H9 (cell line): ENCODE measurements around the gene TBC1D22A. TPM values are rescaled to one million over a fixed set of nuclear protein-coding genes. Genes with fewer than 3 reads are reported as not detected.

Experiments
- DNase-seq: peaks from one replicate; pipeline ENCODE4 v3.0.0-alpha.2; 2017
- H2AFZ ChIP-seq: one replicate; pipeline ENCODE4 v1.6.1; 2013; ENCODE audit warnings: mild to moderate bottlenecking, low read length, control low read depth, moderate library complexity
- H2AK5ac ChIP-seq: 2 replicates; pipeline ENCODE4 v1.6.1; 2013; ENCODE audit warnings: low read length, control low read depth, mixed read lengths; ENCODE audit not compliant: insufficient read length
- H2BK120ac ChIP-seq: one replicate; pipeline ENCODE4 v1.6.1; 2013; ENCODE audit warnings: low read depth, mild to moderate bottlenecking, low read length, control low read depth, inconsistent platforms; ENCODE audit not compliant: poor library complexity, severe bottlenecking
- H2BK12ac ChIP-seq: 2 replicates; pipeline ENCODE4 v1.6.1; 2013; ENCODE audit warnings: low read length, control low read depth, mixed read lengths, low read depth; ENCODE audit not compliant: insufficient read length
- H2BK15ac ChIP-seq: 2 replicates; pipeline ENCODE4 v1.6.1; 2013; ENCODE audit warnings: low read depth, low read length, control low read depth
- H2BK20ac ChIP-seq: one replicate; pipeline ENCODE4 v1.6.1; 2013; ENCODE audit warnings: low read depth, mild to moderate bottlenecking, low read length, control low read depth, inconsistent platforms; ENCODE audit not compliant: poor library complexity, severe bottlenecking
- H2BK5ac ChIP-seq: 2 replicates; pipeline ENCODE4 v1.6.1; 2013; ENCODE audit warnings: low read length, control low read depth, mixed read lengths; ENCODE audit not compliant: insufficient read length
- H3K14ac ChIP-seq: 2 replicates; pipeline ENCODE4 v1.6.1; 2013; ENCODE audit warnings: low read length, control low read depth; ENCODE audit not compliant: insufficient read depth
- H3K18ac ChIP-seq: 2 replicates; pipeline ENCODE4 v1.6.1; 2013; ENCODE audit warnings: low read depth, mild to moderate bottlenecking, mixed read lengths, low read length, control low read depth; ENCODE audit not compliant: insufficient read length
- H3K23ac ChIP-seq: 2 replicates; pipeline ENCODE4 v1.6.1; 2013; ENCODE audit warnings: low read length, control low read depth, mixed read lengths, low read depth; ENCODE audit not compliant: insufficient read length
- H3K23me2 ChIP-seq: 2 replicates; pipeline ENCODE4 v1.6.1; 2013; ENCODE audit warnings: low read depth, mild to moderate bottlenecking, mixed read lengths, low read length, control low read depth; ENCODE audit not compliant: insufficient read length, poor library complexity, severe bottlenecking
- H3K27ac ChIP-seq: 2 replicates; pipeline ENCODE4 v1.5.1; 2013; ENCODE audit warnings: low read length, control low read depth, mixed read lengths, low read depth; ENCODE audit not compliant: insufficient read length
- H3K27me3 ChIP-seq: 2 replicates; pipeline ENCODE4 v1.6.1; 2013; ENCODE audit warnings: low read length, control low read depth, inconsistent platforms; ENCODE audit not compliant: insufficient read depth
- H3K4ac ChIP-seq: 2 replicates; pipeline ENCODE4 v1.6.1; 2013; ENCODE audit warnings: low read depth, mild to moderate bottlenecking, control low read depth, inconsistent platforms, low read length, moderate library complexity
- H3K4me1 ChIP-seq: 2 replicates; pipeline ENCODE4 v1.6.1; 2013; ENCODE audit warnings: low read length, control low read depth, inconsistent platforms; ENCODE audit not compliant: insufficient read depth
- H3K4me2 ChIP-seq: 2 replicates; pipeline ENCODE4 v1.6.1; 2013; ENCODE audit warnings: low read length, control low read depth, mixed read lengths; ENCODE audit not compliant: insufficient read length, insufficient read depth
- H3K56ac ChIP-seq: 2 replicates; pipeline ENCODE4 v1.6.1; 2013; ENCODE audit warnings: low read depth, mild to moderate bottlenecking, mixed read lengths, low read length, control low read depth; ENCODE audit not compliant: insufficient read length
- H3K79me1 ChIP-seq: 2 replicates; pipeline ENCODE4 v1.6.1; 2013; ENCODE audit warnings: low read depth, mild to moderate bottlenecking, moderate library complexity, low read length, control low read depth, inconsistent platforms; ENCODE audit not compliant: insufficient read depth, poor library complexity, severe bottlenecking
- H3K79me2 ChIP-seq: 2 replicates; pipeline ENCODE4 v1.6.1; 2013; ENCODE audit warnings: low read length, control low read depth, inconsistent platforms; ENCODE audit not compliant: insufficient read depth
- H3K9ac ChIP-seq: 2 replicates; pipeline ENCODE4 v1.6.1; 2013; ENCODE audit warnings: low read length, control low read depth, mixed read lengths; ENCODE audit not compliant: insufficient read length; ENCODE audit errors: extremely low read depth
- H3K9me3 ChIP-seq: one replicate; pipeline ENCODE4 v1.6.1; 2013; ENCODE audit warnings: low read depth, low read length, inconsistent platforms; ENCODE audit not compliant: control insufficient read depth
- H3T11ph ChIP-seq: one replicate; pipeline ENCODE4 v1.6.1; 2013; ENCODE audit warnings: mild to moderate bottlenecking, low read length, control low read depth, inconsistent platforms
- H4K20me1 ChIP-seq: one replicate; pipeline ENCODE4 v1.6.1; 2013; ENCODE audit not compliant: control insufficient read depth, insufficient read length, insufficient read depth
- H4K5ac ChIP-seq: 2 replicates; pipeline ENCODE4 v1.6.1; 2013; ENCODE audit warnings: low read depth, mild to moderate bottlenecking, mixed read lengths, low read length, control low read depth; ENCODE audit not compliant: insufficient read length
- H4K8ac ChIP-seq: replicated peaks from 2 replicates; pipeline ENCODE4 v1.6.1; 2013; ENCODE audit warnings: low read length, control low read depth, mixed read lengths, low read depth; ENCODE audit not compliant: insufficient read length
- H4K91ac ChIP-seq: 2 replicates; pipeline ENCODE4 v1.6.1; 2013; ENCODE audit warnings: low read depth, mild to moderate bottlenecking, moderate library complexity, mixed read lengths, low read length, control low read depth; ENCODE audit not compliant: insufficient read length
- H3K27ac Mint-ChIP-seq, 3 experiments: 2 replicates in 2 of 3; 3 replicates in 1 of 3; pipeline ENCODE4 v1.8.0; 2020 to 2021; ENCODE audit warnings: mixed read lengths in 3 of 3, mild to moderate bottlenecking in 1 of 3, moderate library complexity in 1 of 3
- H3K27me3 Mint-ChIP-seq: 2 replicates; pipeline ENCODE4 v1.8.0; 2021; ENCODE audit warnings: low read depth, mild to moderate bottlenecking, moderate library complexity, mixed read lengths
- H3K36me3 Mint-ChIP-seq, 3 experiments: 2 replicates in 2 of 3; 3 replicates in 1 of 3; pipeline ENCODE4 v1.8.0; 2020 to 2021; ENCODE audit warnings: low read depth in 3 of 3, mixed read lengths in 3 of 3; ENCODE audit not compliant: insufficient read depth in 1 of 3
- H3K4me1 Mint-ChIP-seq, 2 experiments: 2 replicates each; pipeline ENCODE4 v1.8.0; 2020; ENCODE audit warnings: mixed read lengths in 2 of 2
- H3K4me3 Mint-ChIP-seq, 2 experiments: 2 replicates in 1 of 2; 3 replicates in 1 of 2; pipeline ENCODE4 v1.8.0; 2020 to 2021; ENCODE audit warnings: mild to moderate bottlenecking in 2 of 2, mixed read lengths in 2 of 2, moderate library complexity in 1 of 2
- H3K9me3 Mint-ChIP-seq, 2 experiments: 2 replicates in 1 of 2; 3 replicates in 1 of 2; pipeline ENCODE4 v1.8.0; 2020; ENCODE audit warnings: mild to moderate bottlenecking in 2 of 2, mixed read lengths in 2 of 2, moderate library complexity in 1 of 2
- CTCF ChIP-seq: fragments of 200-600 bp; sonication (generic); conservative IDR thresholded peaks from 3 replicates; pipeline ENCODE4 v1.8.0; 2021; ENCODE audit warnings: antibody characterized with exemption, mild to moderate bottlenecking
- WGBS: extraction: QIAGEN DNeasy Blood & Tissue Kit; methylation state at CpG from one replicate; pipeline ENCODE4 v1.1.7; 2013; ENCODE audit warnings: missing lambda C conversion rate, low lambda C conversion rate, mixed read lengths; ENCODE audit not compliant: insufficient read length; ENCODE audit errors: extremely low coverage; 5-methylcytosine and 5-hydroxymethylcytosine counted together
- total RNA-seq: library from RNA; stranded (reverse); gene quantifications from 2 replicates; pipeline ENCODE4 v1.2.1, GENCODE V29; 2021

TBC1D22A gene
- total RNA-seq, 1 experiment from 2014 or later, result 20.8 TPM

GRCh38 chr22:46841522-46841921, 79.1 kb downstream of the TBC1D22A start:
- peaks cover under 1 to 8% (median under 1%) of the 10 kb centered on the region in 3 experiments; a peak in 6 of 7 replicates for H3K36me3 Mint-ChIP-seq
- no peak for DNase-seq
- H3K9ac ChIP-seq, result no peak overlapping the region
- H2BK5ac ChIP-seq, result no peak overlapping the region
- H3K23ac ChIP-seq, result no peak overlapping the region
- no peak overlapping the region for H3K27ac ChIP-seq
- H3K4me1 Mint-ChIP-seq, result peaks cover 5 to 6% of the 10 kb centered on the region in 2 experiments
- H2BK15ac ChIP-seq, result no peak overlapping the region
- H2BK120ac ChIP-seq, result no peak overlapping the region
- no peak overlapping the region for H3K27ac Mint-ChIP-seq
- H3K27me3 ChIP-seq, result no peaks in the 10 kb centered on the region
- no peak overlapping the region for H3K14ac ChIP-seq
- H4K5ac ChIP-seq, result no peak overlapping the region
- H3K4ac ChIP-seq, result no peak overlapping the region
- no peak overlapping the region for H3K4me2 ChIP-seq
- H2BK12ac ChIP-seq, result no peak overlapping the region
- H4K91ac ChIP-seq, result no peak overlapping the region
- TF ChIP-seq CTCF, result no peak
- no peak overlapping the region for H2AK5ac ChIP-seq
- H4K8ac ChIP-seq, result no peak overlapping the region
- H3K9me3 Mint-ChIP-seq, result peaks cover under 1 to 6% of the 10 kb centered on the region in 2 experiments; a peak in 3 of 5 replicates
- no peaks in the 10 kb centered on the region for H4K20me1 ChIP-seq
- no CpG with 5 or more reads among the region's 3 CpGs for WGBS
- no peak overlapping the region for H3K18ac ChIP-seq
- H3K23me2 ChIP-seq, result no peaks in the 10 kb centered on the region
- H3K9me3 ChIP-seq, result no peaks in the 10 kb centered on the region
- no peaks in the 10 kb centered on the region for H3K27me3 Mint-ChIP-seq
- no peak overlapping the region for H3K56ac ChIP-seq
- H3K4me1 ChIP-seq, result no peaks in the 10 kb centered on the region
- no peak overlapping the region for H2AFZ ChIP-seq
- no peaks in the 10 kb centered on the region for H3K79me1 ChIP-seq
- H3K4me3 Mint-ChIP-seq, result no peak overlapping the region
- no peaks in the 10 kb centered on the region for H3K79me2 ChIP-seq
- no peak overlapping the region for H3T11ph ChIP-seq
- no peak overlapping the region for H2BK20ac ChIP-seq
